ENCODE measurements around the gene SUGP1. TPM values are rescaled to one million over a fixed set of nuclear protein-coding genes. Genes with fewer than 3 reads are reported as not detected.

SUGP1 gene
- total RNA-seq (2022; extraction: Qiagen RNA extraction): 23.0 to 31.8 TPM (median 28.0 TPM) in 5 replicates

GRCh38 chr19:19320361-19321140 is at the start of gene SUGP1, which contains the start of gene MAU2:
Gene SUGP1, minus strand, starts transcription at chr19:19320509. Its CDS starts 13 bp downstream, at chr19:19320496.
Gene MAU2, plus strand, starts transcription at chr19:19320829. Its CDS starts 31 bp downstream, at chr19:19320860.

Other genes with a start within 250 kb of the SUGP1 start
- gene TMEM161A, start 182.0 kb downstream of the SUGP1 start, total RNA-seq (2022; extraction: Qiagen RNA extraction): 19.3 to 29.0 TPM (median 26.1 TPM) in 5 replicates
- gene MEF2B, start 150.2 kb downstream of the SUGP1 start, total RNA-seq (2022; extraction: Qiagen RNA extraction): 0.18 to 1.4 TPM (median 0.52 TPM) in 5 replicates
- gene BORCS8, start 128.4 kb downstream of the SUGP1 start, total RNA-seq (2022; extraction: Qiagen RNA extraction): 8.1 to 13.2 TPM (median 10.9 TPM) in 5 replicates
- 31.3 to 47.6 TPM (median 45.7 TPM) in 5 replicates for gene RFXANK, start 128.3 kb downstream of the SUGP1 start, total RNA-seq (2022; extraction: Qiagen RNA extraction)
- 25.9 to 31.5 TPM (median 30.5 TPM) in 5 replicates for gene NR2C2AP, start 117.1 kb downstream of the SUGP1 start, total RNA-seq (2022; extraction: Qiagen RNA extraction)
- 0.05 to 0.16 TPM (median 0.05 TPM) in 4 of 5 replicates, not detected in the other for gene NCAN, start 108.6 kb downstream of the SUGP1 start, total RNA-seq (2022; extraction: Qiagen RNA extraction)
- 0.21 to 0.82 TPM (median 0.66 TPM) in 5 replicates for gene TM6SF2, start 47.2 kb downstream of the SUGP1 start, total RNA-seq (2022; extraction: Qiagen RNA extraction)
- 8.8 to 14.1 TPM (median 13.6 TPM) in 5 replicates for gene MAU2, start 320 bp upstream of the SUGP1 start, total RNA-seq (2022; extraction: Qiagen RNA extraction)
- 31.3 to 50.0 TPM (median 46.0 TPM) in 5 replicates for gene GATAD2A, start 85.2 kb upstream of the SUGP1 start, total RNA-seq (2022; extraction: Qiagen RNA extraction)
- 0.66 to 2.2 TPM (median 1.9 TPM) in 5 replicates for gene TSSK6, start 195.0 kb upstream of the SUGP1 start, total RNA-seq (2022; extraction: Qiagen RNA extraction)
- 153 to 191 TPM (median 160 TPM) in 5 replicates for gene NDUFA13, start 195.7 kb upstream of the SUGP1 start, total RNA-seq (2022; extraction: Qiagen RNA extraction)
- 2.2 to 5.0 TPM (median 3.5 TPM) in 5 replicates for gene YJEFN3, start 208.4 kb upstream of the SUGP1 start, total RNA-seq (2022; extraction: Qiagen RNA extraction)
- 0.13 to 0.24 TPM (median 0.15 TPM) in 5 replicates for gene CILP2, start 217.8 kb upstream of the SUGP1 start, total RNA-seq (2022; extraction: Qiagen RNA extraction)